ENCODE measurements around the gene MYBPH.

Gene MYBPH

GRCh38 chr1:203126866-203127665 lies 48.6 kb downstream of the MYBPH start:
- H3K9ac ChIP-seq (ENCODE audit: low read depth, low read length): no peak overlapping the region
- H3K4me1 ChIP-seq (ENCODE audit: insufficient read depth, low read length): no peaks in the 10 kb centered on the region
- H3K4me3 ChIP-seq (ENCODE audit: low read depth in 1 of 2, low read length in 2 of 2): no peak overlapping the region
- no peaks in the 10 kb centered on the region for H3K36me3 ChIP-seq (ENCODE audit: insufficient read depth, low read length)
- no peaks in the 10 kb centered on the region for H3K79me2 ChIP-seq (ENCODE audit: insufficient read depth, low read length)
- ATAC-seq (ENCODE audit: insufficient read depth, low read depth) (no peak), DNase-seq (no peak)
- H3K9me3 ChIP-seq (ENCODE audit: insufficient read depth, low read length, severe bottlenecking): no peaks in the 10 kb centered on the region
- no peak overlapping the region for H3K4me2 ChIP-seq (ENCODE audit: insufficient read depth, low read length)
- TF ChIP-seq EZH2 (IDR thresholded peaks at IDR 0.05; ENCODE audit: borderline replicate concordance, low read depth, low read length, severe bottlenecking): no peak
- TF ChIP-seq CTCF (IDR thresholded peaks at IDR 0.05; ENCODE audit: borderline replicate concordance, extremely low read depth, low read length, poor library complexity, severe bottlenecking): no peak
- H3K27me3 ChIP-seq (ENCODE audit: insufficient read depth, low read length, poor library complexity): peaks cover 36% of the 10 kb centered on the region
- H3K27ac ChIP-seq (ENCODE audit: low read length): no peak overlapping the region
- peaks cover 10% of the 10 kb centered on the region for H4K20me1 ChIP-seq (ENCODE audit: insufficient read depth, low read length)
- H2AFZ ChIP-seq (ENCODE audit: low read depth, low read length): no peak overlapping the region

- Histone ChIP-seq H3K4me2 (ENCODE audit: insufficient read depth, low read length) (no peak overlapping the region), H3K9ac (ENCODE audit: low read depth, low read length) (no peak overlapping the region), H3K9me3 (ENCODE audit: insufficient read depth, low read length, severe bottlenecking) (no peaks in the 10 kb centered on the region), H3K4me3 (ENCODE audit: low read depth in 1 of 2, low read length in 2 of 2) (no peak overlapping the region), H3K79me2 (ENCODE audit: insufficient read depth, low read length) (no peaks in the 10 kb centered on the region), H3K27ac (ENCODE audit: low read length) (no peak overlapping the region), H3K27me3 (ENCODE audit: insufficient read depth, low read length, poor library complexity) (peaks cover 30% of the 10 kb centered on the region), H4K20me1 (ENCODE audit: insufficient read depth, low read length) (peaks cover 11% of the 10 kb centered on the region), H2AFZ (ENCODE audit: low read depth, low read length) (no peak overlapping the region), H3K36me3 (ENCODE audit: insufficient read depth, low read length) (no peaks in the 10 kb centered on the region), H3K4me1 (ENCODE audit: insufficient read depth, low read length) (no peaks in the 10 kb centered on the region)
- no peak for DNase-seq
- ATAC-seq (ENCODE audit: insufficient read depth, low read depth): no peak
- TF ChIP-seq EZH2 (IDR thresholded peaks at IDR 0.05; ENCODE audit: borderline replicate concordance, low read depth, low read length, severe bottlenecking) (no peak), CTCF (IDR thresholded peaks at IDR 0.05; ENCODE audit: borderline replicate concordance, extremely low read depth, low read length, poor library complexity, severe bottlenecking) (peak; percentile 35)
Observed at GRCh38 chr1:203126151-203126865, 49.3 kb downstream of the MYBPH start.

- Histone ChIP-seq H3K4me2 (ENCODE audit: insufficient read depth, low read length) (no peak overlapping the region), H3K27me3 (ENCODE audit: insufficient read depth, low read length, poor library complexity) (peaks cover 33% of the 10 kb centered on the region), H3K4me1 (ENCODE audit: insufficient read depth, low read length) (no peaks in the 10 kb centered on the region), H3K4me3 (ENCODE audit: low read depth in 1 of 2, low read length in 2 of 2) (no peak overlapping the region), H3K9me3 (ENCODE audit: insufficient read depth, low read length, severe bottlenecking) (no peaks in the 10 kb centered on the region), H3K36me3 (ENCODE audit: insufficient read depth, low read length) (no peaks in the 10 kb centered on the region), H2AFZ (ENCODE audit: low read depth, low read length) (no peak overlapping the region), H3K27ac (ENCODE audit: low read length) (no peak overlapping the region), H3K9ac (ENCODE audit: low read depth, low read length) (no peak overlapping the region), H3K79me2 (ENCODE audit: insufficient read depth, low read length) (no peaks in the 10 kb centered on the region), H4K20me1 (ENCODE audit: insufficient read depth, low read length) (peaks cover 11% of the 10 kb centered on the region)
- no peak for ATAC-seq (ENCODE audit: insufficient read depth, low read depth)
- DNase-seq: no peak
- TF ChIP-seq EZH2 (IDR thresholded peaks at IDR 0.05; ENCODE audit: borderline replicate concordance, low read depth, low read length, severe bottlenecking) (no peak), CTCF (IDR thresholded peaks at IDR 0.05; ENCODE audit: borderline replicate concordance, extremely low read depth, low read length, poor library complexity, severe bottlenecking) (no peak)
Observed at GRCh38 chr1:203124546-203125317, 50.9 kb downstream of the MYBPH start.

All from DND-41 (cell line).